NOMO-1 treated with dmso at 0.1 percent for 144 hours (cell line): Measurements from ENCODE around the gene PSRC1.
A peak's percentile ranks its signal among the peaks of the same experiment; 100 is the strongest.
"Not testable (repeated sequence)": the region's sequence is repeated elsewhere in the genome, so short reads cannot be mapped to it uniquely, and the experiment has no call there.

Experiments
- DNase-seq: peaks from one replicate; lab custom pipeline; 2025; ENCODE audit not compliant: unreplicated experiment; lab: John Stamatoyannopoulos, UW

The PSRC1 gene

DNA sequence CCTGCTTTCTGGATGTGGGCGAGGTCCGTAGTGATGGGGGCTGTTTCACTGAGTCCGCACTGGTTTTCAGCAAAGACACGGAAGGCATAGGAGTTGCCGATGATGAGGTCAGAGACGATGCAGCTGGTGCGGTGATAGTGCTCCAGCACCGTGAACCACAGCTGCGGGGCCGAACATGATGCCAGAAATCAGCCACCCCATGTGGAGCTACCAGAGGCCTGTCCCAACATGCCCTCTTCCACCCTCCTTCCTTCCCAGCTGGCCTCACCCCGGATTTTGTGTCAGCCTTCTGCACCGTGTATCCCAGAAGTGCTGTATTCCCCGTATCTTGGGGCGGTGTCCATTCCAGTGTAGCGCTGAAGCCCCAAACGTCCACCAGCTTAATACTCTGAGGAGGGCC is 13.8 kb upstream of the PSRC1 start:
- DNase-seq, result no peak

DNA sequence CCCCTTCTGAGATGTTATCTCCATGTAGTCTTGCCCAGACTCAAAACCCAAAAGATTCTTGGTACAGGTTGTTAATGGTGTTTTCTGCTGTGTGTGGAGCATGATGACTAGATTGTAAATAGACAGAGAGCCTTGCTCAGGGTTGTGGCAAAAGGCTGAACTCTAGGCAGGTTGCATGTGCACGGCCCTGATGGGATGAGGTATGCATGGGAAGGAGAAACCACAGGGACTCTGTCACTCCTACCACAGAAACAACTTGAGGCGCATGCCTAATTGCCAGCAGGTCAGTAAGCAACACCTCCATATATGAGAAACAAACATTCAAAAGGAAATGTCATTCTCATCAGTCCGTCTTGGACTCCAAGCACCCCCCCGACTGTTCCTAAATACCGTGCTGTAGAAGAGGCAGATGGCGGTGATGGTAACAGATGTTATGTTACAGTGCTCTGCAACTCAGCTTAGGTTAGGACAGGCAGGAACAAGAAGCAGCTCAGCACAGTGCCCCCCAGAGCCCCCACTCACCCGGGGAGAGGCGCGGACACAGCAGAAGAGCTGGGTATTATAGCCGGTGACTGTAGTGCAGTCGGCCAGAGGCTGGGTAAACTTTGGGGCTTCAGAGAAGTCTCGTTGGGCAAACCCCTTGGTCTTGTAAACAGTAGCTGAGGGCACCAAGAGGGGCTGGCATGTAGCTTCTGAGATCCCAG is 12.9 kb upstream of the PSRC1 start:
- DNase-seq, result no peak

GRCh38 chr1:109294481-109294880 is 11.5 kb upstream of the PSRC1 start:
- peak; percentile 43 for DNase-seq

GRCh38 chr1:109293026-109293425 is 10.1 kb upstream of the PSRC1 start:
- DNase-seq, result no peak

GRCh38 chr1:109292364-109292763 is 9.4 kb upstream of the PSRC1 start:
- no peak for DNase-seq

GRCh38 chr1:109290998-109291397 is 8.1 kb upstream of the PSRC1 start:
- peak; percentile 82 for DNase-seq

GRCh38 chr1:109290137-109290536 is 7.2 kb upstream of the PSRC1 start:
- DNase-seq, result no peak

DNA sequence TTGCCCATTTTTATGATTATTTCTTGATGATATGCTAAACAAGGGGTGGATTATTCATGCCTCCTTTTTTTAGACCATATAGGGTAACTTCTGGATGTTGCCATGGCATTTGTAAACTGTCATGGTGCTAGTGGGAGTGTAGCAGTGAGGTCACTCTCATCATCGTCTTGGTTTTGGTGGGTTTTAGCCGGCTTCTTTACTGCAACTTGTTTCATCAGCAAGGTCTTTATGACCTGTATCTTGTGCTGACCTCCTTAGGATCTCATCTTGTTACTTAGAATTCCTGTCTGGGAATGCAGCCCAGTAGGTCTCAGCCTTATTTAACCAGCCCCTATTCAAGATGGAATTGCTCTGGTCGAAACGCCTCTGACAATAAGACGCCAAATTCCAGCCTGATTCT is 3.8 kb upstream of the PSRC1 start:
- DNase-seq, result not testable (repeated sequence)

GRCh38 chr1:109283748-109284600 is 1.0 kb upstream of the PSRC1 start:
- no peak for DNase-seq

- DNase-seq, result no peak
These were observed 421 bp downstream of the PSRC1 start for GRCh38 chr1:109282497-109282951.

- peak; percentile 40 for DNase-seq
These were observed 1.1 kb downstream of the PSRC1 start for GRCh38 chr1:109281680-109282496.

DNA sequence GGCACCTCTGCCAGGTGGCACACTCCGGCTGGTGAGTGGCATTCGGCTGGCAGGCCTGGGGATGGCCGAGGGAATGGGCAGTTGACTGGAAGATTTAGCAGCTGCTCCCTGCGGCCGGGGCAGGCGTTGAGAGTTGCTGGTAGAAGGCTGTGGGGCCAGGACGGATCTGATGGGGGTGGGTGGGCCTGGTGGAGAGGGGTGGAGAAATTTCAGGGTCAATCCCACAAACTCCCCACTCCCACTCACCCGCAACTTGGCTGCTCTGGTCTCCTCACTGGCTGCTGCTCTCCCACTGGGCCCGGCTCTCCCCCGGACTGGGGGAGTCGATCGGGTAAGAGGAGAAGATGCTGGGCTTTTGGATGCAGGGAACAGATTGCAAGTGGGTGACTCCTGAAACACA is 2.1 kb downstream of the PSRC1 start:
- DNase-seq, result no peak

DNA sequence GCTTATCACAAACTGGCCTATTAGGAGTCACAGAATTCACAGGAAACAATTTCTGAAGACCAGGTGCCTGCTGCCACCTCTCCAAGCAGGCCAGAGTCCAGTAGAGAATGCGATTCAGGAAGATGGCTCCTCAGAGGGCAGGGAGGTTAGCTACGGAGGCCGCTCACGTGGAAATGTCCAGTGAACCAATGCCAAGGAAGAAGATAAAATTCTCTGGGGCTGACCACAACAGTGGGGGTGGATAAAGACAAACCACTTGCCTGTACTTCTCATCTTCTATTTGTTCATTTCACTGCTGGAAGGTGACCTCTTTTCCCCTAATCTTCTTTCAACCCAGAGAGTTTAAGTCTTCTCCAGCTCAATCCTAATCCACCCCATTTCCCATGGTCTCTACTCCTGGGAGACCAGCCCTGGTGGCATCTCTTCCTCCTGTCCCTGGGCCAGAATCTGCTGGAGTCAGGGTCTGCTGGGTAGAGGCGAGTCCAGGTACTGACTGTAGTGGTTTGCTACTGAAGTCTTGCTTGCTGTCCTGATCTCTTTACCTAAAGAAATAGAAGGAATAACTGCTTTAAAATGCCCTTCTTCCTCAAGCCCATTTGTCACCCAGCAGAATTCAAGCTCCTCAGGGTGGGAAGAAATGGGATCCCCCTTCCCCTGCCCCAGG is 3.2 kb downstream of the PSRC1 start:
- no peak for DNase-seq

DNA sequence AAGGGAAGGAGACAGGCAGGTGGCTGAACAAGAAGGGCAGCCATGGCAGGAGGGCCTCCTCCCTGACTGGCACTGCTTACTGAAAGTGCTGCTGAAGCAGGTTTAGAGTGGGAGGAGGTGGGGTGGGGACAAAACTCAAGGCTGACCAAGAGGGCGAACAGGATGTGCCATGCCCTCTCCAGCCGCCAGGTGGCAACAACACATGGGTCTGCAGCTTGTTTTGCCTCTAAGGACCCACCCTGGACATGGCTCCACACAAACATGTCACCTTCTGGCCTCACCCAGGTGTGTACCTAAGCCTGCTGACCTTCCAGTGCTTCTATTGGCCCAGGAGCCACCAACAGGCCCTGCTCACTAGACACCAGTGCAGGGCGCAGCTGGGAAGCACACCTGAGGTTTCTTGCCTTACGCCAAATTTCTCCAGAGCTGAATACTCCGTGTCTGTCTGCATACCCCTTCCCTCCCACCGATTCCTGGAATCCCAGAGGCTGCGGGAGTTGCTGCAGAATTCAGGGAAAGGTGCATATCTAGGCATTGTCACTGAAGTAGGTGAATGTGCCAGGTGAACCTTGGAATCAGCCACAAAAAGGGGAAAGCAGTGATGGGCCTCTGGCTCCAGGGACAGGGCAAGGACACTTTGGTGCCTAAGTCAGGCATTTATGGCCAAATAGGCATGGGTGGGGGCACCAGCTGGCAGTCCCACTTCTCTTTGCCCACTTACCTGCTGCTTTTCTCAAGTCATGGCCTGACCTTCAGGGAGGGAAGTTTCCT is 5.3 kb downstream of the PSRC1 start:
- no peak for DNase-seq

- no peak for DNase-seq
These were observed 7.1 kb downstream of the PSRC1 start for GRCh38 chr1:109275706-109276345.

DNA sequence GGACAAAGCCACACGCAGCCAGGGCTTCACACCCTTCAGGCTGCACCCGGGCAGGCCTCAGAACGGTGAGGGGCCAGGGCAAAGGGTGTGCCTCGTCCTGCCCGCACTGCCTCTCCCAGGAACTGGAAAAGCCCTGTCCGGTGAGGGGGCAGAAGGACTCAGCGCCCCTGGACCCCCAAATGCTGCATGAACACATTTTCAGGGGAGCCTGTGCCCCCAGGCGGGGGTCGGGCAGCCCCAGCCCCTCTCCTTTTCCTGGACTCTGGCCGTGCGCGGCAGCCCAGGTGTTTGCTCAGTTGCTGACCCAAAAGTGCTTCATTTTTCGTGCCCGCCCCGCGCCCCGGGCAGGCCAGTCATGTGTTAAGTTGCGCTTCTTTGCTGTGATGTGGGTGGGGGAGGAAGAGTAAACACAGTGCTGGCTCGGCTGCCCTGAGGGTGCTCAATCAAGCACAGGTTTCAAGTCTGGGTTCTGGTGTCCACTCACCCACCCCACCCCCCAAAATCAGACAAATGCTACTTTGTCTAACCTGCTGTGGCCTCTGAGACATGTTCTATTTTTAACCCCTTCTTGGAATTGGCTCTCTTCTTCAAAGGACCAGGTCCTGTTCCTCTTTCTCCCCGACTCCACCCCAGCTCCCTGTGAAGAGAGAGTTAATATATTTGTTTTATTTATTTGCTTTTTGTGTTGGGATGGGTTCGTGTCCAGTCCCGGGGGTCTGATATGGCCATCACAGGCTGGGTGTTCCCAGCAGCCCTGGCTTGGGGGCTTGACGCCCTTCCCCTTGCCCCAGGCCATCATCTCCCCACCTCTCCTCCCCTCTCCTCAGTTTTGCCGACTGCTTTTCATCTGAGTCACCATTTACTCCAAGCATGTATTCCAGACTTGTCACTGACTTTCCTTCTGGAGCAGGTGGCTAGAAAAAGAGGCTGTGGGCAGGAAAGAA is 8.1 kb downstream of the PSRC1 start:
- no peak for DNase-seq

DNA sequence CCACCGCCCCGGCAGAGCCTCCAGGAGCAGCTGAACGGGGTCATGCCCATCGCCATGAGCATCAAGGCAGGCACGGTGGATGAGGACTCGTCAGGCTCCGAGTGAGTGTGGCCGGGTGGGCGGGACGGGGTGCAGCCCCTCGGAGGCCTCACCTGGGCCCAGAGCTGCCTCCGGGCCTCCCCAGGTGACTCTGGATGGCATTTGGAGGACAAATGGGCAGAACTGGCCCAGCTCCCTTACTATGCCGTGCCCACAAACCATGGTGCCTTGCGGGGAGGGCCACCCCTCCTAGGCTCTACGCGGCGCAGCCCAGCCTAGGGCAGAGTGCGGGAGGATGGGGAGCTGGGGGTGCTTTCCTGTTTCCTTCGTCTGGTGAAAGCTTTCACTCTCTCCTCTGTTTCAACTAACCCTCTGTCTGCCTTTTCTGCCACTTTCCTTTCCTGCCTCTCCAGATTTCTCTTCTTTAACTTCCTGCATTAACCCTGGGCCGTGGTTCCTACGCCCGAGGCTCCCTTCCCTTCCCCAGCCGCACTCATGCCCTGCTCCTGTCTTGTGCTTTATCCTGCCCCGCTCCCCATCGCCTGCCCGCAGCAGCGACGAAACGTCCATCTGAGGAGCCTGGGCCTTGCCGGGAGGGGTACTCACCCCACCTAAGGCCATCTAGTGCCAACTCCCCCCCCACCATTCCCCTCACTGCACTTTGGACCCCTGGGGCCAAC is 9.2 kb downstream of the PSRC1 start:
- DNase-seq, result no peak
